Parathyroid adenoma (tissue), 2 donors: ENCODE measurements around the gene CACNA1B.

Source experiments
- H2AFZ ChIP-seq: fragments of 300-600 bp; sonication (generic); one replicate; pipeline ENCODE4 v1.7.0; 2017; ENCODE audit warnings: antibody characterized with exemption, mild to moderate bottlenecking
- H3K27ac ChIP-seq: fragments of 300-600 bp; sonication (generic); one replicate; pipeline ENCODE4 v1.7.0; 2017
- H3K27me3 ChIP-seq: fragments of 300-600 bp; sonication (generic); one replicate; pipeline ENCODE4 v1.7.0; 2017; ENCODE audit warnings: low read length; ENCODE audit not compliant: control insufficient read depth, insufficient read depth
- H3K36me3 ChIP-seq: fragments of 300-600 bp; sonication (generic); one replicate; pipeline ENCODE4 v1.7.0; 2017; ENCODE audit warnings: low read length; ENCODE audit not compliant: control insufficient read depth, insufficient read depth
- H3K4me1 ChIP-seq: fragments of 300-600 bp; sonication (generic); one replicate; pipeline ENCODE4 v1.7.0; 2017; ENCODE audit warnings: control low read depth
- H3K4me2 ChIP-seq: fragments of 300-600 bp; sonication (generic); one replicate; pipeline ENCODE4 v1.7.0; 2017; ENCODE audit warnings: low read length
- H3K4me3 ChIP-seq: fragments of 300-600 bp; sonication (generic); one replicate; pipeline ENCODE4 v1.7.0; 2017; ENCODE audit warnings: low read depth, low read length
- H3K79me2 ChIP-seq: fragments of 300-600 bp; sonication (generic); one replicate; pipeline ENCODE4 v1.7.0; 2017; ENCODE audit warnings: control low read depth
- H3K9ac ChIP-seq: fragments of 300-600 bp; sonication (generic); one replicate; pipeline ENCODE4 v1.7.0; 2017; ENCODE audit warnings: mild to moderate bottlenecking
- H3K9me3 ChIP-seq: fragments of 300-600 bp; sonication (generic); one replicate; pipeline ENCODE4 v1.7.0; 2017; ENCODE audit warnings: low read length; ENCODE audit not compliant: control insufficient read depth
- CTCF ChIP-seq: fragments of 300-600 bp; sonication (generic); IDR thresholded peaks from one replicate; pipeline ENCODE4 v1.7.0; 2017; ENCODE audit warnings: antibody characterized with exemption, mild to moderate bottlenecking
- donor health status: primary hyperparathyroidism.

CACNA1B gene

GRCh38 chr9:138043411-138044345 is 166.1 kb downstream of the CACNA1B start:
- no peak overlapping the region for H3K4me3 ChIP-seq
- H3K9ac ChIP-seq = no peak overlapping the region
- no peaks in the 10 kb centered on the region for H3K4me1 ChIP-seq
- no peak for TF ChIP-seq CTCF
- no peak overlapping the region for H2AFZ ChIP-seq
- H3K27me3 ChIP-seq = no peaks in the 10 kb centered on the region
- H3K79me2 ChIP-seq = no peaks in the 10 kb centered on the region
- no peaks in the 10 kb centered on the region for H3K36me3 ChIP-seq
- no peak overlapping the region for H3K27ac ChIP-seq
- H3K9me3 ChIP-seq = no peaks in the 10 kb centered on the region
- no peak overlapping the region for H3K4me2 ChIP-seq

- no peak overlapping the region for H3K4me2 ChIP-seq
- no peaks in the 10 kb centered on the region for H3K27me3 ChIP-seq
- no peaks in the 10 kb centered on the region for H3K36me3 ChIP-seq
- no peak overlapping the region for H3K27ac ChIP-seq
- no peak overlapping the region for H3K4me3 ChIP-seq
- H3K9me3 ChIP-seq = no peaks in the 10 kb centered on the region
- H3K4me1 ChIP-seq = no peaks in the 10 kb centered on the region
- no peak overlapping the region for H3K9ac ChIP-seq
- no peak for TF ChIP-seq CTCF
- H2AFZ ChIP-seq = no peak overlapping the region
- H3K79me2 ChIP-seq = no peaks in the 10 kb centered on the region
Observed at GRCh38 chr9:138044485-138045383, 167.2 kb downstream of the CACNA1B start.

- TF ChIP-seq CTCF = no peak
- Histone ChIP-seq H3K36me3 (no peaks in the 10 kb centered on the region), H3K9ac (no peak overlapping the region), H3K4me1 (no peaks in the 10 kb centered on the region), H3K9me3 (no peaks in the 10 kb centered on the region), H3K4me2 (no peak overlapping the region), H3K79me2 (no peaks in the 10 kb centered on the region), H3K27ac (no peak overlapping the region), H3K4me3 (no peak overlapping the region), H2AFZ (no peak overlapping the region), H3K27me3 (no peaks in the 10 kb centered on the region)
Observed at GRCh38 chr9:138045541-138046490, 168.2 kb downstream of the CACNA1B start.

- Histone ChIP-seq H3K36me3 (no peaks in the 10 kb centered on the region), H3K9ac (no peak overlapping the region), H3K27ac (no peak overlapping the region), H3K4me2 (no peak overlapping the region), H2AFZ (no peak overlapping the region), H3K9me3 (no peaks in the 10 kb centered on the region), H3K4me1 (no peaks in the 10 kb centered on the region), H3K27me3 (no peaks in the 10 kb centered on the region), H3K79me2 (no peaks in the 10 kb centered on the region), H3K4me3 (no peak overlapping the region)
- no peak for TF ChIP-seq CTCF
Observed at GRCh38 chr9:138046641-138047301, 169.2 kb downstream of the CACNA1B start.
